GM19397 (cell line): ENCODE measurements around the gene ITIH6.
"Not testable (repeated sequence)": the region's sequence is repeated elsewhere in the genome, so short reads cannot be mapped to it uniquely, and the experiment has no call there.

ENCODE experiments used
- ATAC-seq: cut with Tn5 transposase; IDR thresholded peaks from one replicate; pipeline ENCODE4 v1.9.1; 2021; ENCODE audit warnings: mild to moderate bottlenecking, moderate library complexity; ENCODE audit not compliant: unreplicated experiment

Gene ITIH6, protein sequence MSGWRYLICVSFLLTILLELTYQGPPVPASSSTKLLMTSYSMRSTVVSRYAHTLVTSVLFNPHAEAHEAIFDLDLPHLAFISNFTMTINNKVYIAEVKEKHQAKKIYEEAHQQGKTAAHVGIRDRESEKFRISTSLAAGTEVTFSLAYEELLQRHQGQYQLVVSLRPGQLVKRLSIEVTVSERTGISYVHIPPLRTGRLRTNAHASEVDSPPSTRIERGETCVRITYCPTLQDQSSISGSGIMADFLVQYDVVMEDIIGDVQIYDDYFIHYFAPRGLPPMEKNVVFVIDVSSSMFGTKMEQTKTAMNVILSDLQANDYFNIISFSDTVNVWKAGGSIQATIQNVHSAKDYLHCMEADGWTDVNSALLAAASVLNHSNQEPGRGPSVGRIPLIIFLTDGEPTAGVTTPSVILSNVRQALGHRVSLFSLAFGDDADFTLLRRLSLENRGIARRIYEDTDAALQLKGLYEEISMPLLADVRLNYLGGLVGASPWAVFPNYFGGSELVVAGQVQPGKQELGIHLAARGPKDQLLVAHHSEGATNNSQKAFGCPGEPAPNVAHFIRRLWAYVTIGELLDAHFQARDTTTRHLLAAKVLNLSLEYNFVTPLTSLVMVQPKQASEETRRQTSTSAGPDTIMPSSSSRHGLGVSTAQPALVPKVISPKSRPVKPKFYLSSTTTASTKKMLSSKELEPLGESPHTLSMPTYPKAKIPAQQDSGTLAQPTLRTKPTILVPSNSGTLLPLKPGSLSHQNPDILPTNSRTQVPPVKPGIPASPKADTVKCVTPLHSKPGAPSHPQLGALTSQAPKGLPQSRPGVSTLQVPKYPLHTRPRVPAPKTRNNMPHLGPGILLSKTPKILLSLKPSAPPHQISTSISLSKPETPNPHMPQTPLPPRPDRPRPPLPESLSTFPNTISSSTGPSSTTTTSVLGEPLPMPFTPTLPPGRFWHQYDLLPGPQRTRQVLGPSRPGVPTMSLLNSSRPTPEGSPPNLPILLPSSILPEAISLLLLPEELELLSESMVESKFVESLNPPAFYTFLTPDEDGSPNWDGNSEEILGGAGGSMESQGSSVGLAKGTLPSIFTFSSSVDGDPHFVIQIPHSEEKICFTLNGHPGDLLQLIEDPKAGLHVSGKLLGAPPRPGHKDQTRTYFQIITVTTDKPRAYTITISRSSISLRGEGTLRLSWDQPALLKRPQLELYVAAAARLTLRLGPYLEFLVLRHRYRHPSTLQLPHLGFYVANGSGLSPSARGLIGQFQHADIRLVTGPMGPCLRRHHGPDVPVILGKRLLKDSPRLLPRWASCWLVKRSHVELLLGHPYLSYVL

DNA sequence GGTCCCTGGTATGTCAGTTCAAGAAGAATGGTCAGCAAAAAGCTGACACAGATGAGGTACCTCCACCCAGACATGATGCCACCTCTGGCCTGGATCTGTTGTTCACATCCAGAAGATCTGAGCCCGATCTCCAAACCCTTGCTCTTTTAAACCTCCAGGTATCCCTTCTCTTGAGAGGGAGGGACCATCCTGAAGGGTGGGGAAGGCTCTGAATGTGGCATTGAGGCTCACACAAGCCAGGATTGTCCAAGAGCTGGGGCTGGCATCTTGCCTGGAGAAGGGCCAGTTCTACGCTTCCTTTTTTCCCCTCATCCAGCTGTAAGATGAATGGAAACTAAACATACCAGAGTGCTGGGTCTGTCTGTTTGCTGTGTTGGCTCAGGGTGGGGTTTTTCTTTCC lies at the start of gene ITIH6:
ITIH6 (minus strand) TSS at position 119 of the 400 bp plus-strand sequence; CDS start at position 74, 45 bp downstream.
- no peak for ATAC-seq

DNA sequence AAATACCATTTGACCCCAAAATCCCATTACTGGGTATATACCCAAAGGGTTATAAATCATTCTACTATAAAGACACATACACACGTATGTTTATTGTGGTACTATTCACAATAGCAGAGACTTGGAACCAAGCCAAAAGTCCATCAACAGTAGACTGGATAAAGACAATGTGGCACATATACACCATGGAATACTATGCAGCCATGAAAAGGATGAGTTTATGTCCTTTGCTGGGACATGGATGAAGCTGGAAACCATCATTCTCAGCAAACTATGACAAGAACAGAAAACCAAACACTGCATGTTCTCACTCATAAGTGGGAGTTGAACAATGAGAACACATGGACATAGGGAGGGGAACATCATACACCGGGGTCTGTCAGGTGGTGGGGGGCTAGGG lies 49.6 kb upstream of the ITIH6 start:
- not testable (repeated sequence) for ATAC-seq

DNA sequence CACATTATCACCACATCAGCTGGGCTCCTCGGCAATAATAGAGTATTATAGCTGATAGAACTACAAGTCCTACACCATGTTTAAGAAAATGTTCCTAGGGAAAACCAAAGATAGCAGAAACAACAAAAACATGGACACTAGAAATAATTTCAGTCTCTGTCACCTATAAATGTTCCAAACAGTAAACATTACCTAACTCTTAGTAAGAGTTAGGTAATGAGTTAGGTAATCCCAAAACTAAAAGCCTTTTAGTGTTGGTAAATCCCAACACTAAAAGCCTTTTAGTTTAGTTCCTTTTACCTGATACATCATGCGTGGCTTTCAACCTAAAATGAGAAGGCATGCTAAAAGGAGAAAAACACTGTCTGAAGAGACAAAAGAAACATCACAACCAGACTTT lies 45.0 kb upstream of the ITIH6 start:
- no peak for ATAC-seq

DNA sequence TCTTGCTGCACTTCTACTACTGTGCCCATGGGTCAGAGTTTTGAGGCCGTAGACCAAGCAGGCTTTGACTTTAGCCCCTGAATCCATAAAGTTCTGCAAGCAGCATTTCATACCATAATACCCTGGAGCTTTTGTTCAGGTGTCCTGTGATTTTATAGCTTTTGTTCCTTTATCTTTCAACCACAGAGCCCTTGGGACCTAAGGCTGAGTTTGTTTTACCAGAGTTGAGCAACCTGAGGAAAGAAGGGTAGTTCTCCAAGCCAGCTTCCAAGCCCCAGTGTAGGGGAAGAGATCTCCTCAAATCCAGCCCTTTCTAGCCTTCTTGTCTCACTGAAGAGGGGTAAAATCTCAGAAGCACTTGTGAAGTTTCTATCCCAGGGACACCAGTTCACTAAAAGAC lies 44.6 kb upstream of the ITIH6 start:
- no peak for ATAC-seq

DNA sequence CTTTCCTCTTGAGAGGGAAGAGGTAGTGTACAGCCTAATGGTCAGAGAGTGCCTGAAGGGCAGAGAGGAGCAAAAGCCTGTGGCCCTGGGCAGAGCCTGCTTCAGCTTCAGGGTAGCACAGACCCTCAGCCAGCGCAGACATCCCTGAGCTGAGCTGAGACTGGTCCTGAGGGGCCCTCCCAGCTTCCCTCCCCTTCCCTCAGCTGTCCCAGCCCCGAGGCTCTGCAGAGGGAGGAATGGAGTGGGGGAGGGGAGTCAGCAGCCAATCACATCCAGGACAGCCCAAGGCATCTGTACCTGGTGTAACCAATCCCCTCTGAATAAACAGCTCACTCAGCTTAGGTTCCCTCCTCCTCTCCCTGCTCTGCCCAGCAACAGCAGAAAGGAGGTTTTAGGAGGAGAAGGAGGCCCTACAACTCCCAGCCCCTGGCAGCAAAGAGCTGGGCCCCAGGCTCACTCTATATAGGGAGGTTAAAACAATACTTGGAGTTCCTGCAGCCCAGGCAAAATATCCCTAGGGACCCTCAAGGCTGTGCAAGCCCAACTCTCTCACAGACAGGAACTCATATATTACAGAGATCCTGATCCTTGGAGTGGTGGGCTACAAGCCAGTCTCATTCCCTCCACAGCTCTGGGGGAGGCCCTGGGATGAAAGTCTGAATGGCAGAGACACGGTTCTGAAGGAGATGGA lies 43.3 kb upstream of the ITIH6 start:
- ATAC-seq: not testable (repeated sequence)

DNA sequence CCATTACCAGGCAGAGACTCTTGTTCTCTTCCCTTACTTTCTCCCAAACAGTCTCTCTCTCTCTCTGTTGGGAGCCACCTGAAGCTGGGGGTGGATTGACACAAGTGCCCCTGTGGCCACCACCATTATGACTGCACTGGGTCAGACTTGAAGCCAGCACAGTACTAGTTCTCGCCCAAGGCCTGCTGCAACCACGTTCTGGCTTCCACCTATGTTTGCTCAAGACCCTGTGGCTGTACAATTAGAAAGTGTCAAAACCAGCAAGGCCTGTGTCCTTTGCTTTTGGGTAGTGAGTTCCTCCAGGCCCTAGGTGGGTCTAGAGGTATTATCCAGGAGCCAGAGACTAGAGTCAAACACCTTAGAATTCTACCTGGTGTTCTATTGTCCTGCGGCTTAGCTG lies 40.5 kb upstream of the ITIH6 start:
- no peak for ATAC-seq

DNA sequence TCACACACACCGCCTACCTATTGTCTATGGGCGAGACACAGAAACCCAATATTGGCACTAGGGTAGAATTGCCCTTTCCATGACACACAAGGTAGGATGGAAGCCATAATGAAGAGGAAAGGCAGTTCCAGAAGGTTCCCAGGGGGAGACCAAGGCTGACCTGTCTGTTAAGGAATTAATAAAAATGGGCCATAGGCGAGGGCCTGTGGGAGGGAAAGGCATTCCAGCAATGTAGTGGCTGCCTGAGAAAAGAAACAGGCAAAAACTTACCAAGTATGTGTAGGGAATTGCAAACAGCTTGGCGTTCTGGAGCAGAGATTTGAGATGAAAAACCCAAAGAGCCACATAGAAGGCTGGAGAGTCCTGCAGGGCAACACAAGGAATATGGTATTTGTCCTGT lies 28.5 kb upstream of the ITIH6 start:
- no peak for ATAC-seq

DNA sequence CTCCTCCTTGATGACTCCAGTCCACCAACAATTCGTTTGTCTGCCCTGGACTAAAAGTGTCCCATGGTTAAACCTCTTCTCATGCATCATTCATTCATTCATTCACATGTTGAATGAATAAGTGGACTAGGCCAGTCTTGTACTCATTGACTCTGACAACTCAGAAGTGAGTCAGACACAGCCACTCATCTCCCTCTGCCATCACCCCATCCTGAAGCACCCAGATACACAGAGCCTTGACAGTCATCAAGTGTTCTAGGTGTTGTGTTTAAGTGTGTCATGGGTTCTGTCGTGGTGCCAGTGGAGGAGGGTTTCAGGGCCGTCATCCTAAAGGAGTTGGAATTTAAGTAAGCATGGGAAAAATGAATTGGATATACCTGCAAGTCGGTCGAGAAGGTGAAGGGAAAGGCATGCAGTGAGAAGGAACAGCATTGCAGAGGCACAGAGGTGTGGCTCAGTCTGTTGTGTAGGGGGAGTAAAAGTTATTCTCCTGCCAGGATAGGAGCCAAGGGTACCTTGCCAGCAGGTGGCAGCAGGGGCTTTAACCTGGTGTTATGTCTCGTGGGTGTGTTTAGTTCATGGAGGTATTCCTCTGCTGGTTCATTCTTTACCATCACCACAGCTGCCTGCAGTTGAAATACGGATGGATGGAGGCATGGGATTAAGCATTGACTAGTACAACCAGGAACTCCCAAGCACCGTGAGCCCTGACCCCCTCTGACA lies 27.8 kb upstream of the ITIH6 start:
- ATAC-seq: no peak

DNA sequence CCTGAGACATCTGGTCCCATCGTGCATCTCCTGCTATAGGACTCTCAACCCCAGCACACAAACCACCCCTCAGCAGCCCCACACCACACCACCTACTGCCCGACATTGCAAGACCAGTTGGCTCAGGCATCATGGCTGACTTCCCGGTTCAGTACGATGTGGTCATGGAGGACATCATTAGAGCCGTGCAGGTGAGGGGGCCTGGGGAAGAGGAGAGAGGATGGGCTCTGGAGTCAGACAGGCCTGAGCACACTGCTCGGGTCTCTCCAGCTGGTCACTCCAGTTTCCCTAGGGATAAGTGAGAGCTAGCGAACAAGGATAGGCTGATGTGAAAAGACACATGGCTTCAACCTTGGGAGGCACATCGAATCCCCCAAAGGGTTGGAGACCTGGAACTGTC lies 26.7 kb upstream of the ITIH6 start:
- no peak for ATAC-seq

DNA sequence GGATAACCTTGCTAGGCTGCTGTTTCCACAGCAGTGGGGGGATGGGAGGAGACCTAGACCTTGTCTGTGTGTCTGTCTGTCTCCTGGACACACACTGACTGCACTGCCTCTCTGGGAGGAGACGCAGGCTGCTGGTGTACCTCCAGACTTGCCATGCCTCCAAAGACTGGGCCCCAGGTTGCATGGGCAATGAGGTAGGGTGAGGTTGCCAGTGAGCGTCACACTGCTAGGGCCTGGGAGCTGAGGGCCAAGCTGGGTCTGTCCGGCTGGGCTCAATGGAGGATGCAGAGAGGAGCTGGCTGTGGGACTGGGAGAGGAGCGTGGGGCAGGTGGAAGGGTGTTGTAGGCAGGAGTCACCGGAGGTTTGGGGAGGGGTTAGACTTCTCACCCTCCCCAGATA lies 26.1 kb upstream of the ITIH6 start:
- ATAC-seq: no peak

DNA sequence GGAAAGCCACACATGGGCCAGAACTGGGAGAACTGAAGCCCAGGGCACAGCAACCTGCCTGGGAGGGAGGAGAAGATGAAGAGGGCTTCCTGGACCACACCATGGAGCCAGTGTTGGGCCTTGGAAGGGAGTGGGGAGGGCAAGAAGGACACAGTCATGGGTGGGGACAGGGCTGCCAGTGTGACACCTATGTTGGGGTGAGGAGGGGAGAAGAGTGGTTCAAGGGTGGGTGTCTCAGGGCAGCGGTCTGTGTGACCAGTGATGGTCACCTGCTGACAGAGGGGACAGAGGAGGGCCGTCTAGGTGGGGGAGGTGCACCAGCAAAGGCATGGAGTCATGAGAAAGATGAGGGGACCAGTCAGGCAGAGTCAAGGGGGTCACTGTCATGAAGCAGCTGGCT lies 23.3 kb upstream of the ITIH6 start:
- ATAC-seq: no peak

DNA sequence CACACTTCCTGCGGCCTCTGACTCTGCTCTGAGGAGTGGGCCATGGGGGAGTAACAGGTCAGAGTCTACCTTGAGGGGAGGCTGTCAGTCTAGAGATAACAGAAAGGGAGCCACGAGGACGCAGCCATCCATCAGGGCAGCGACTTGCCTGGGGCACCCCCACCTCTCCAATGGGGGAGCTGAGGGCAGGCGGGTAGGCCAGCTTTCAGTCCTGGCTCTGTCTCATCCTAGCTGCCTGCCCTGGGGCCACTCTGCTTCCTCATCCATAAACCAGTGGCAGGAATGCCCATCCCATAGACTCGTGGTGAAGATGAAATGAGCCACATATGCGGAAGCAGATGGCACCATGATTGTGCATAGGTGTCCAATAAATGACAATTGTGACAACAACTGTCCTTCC lies 22.7 kb upstream of the ITIH6 start:
- no peak for ATAC-seq

DNA sequence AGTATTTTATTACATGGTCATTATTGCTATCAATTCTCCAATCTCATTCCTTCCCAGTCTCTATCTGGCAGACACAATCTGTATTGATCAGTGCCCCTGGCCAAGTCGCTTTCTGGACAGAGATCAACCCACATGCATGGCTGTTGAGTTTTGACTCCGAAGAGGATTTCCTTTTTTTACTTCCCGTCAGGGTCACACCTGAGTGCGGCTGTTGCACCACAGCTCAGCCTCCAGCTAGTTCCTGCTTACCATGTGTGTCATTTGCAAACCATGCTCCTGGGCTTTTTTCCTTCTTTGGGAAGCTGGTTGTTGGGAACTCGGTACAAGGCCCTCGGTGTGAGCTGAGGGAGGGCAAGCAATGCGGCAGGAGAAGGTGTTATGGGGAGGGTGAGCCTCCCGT lies 21.1 kb upstream of the ITIH6 start:
- no peak for ATAC-seq

DNA sequence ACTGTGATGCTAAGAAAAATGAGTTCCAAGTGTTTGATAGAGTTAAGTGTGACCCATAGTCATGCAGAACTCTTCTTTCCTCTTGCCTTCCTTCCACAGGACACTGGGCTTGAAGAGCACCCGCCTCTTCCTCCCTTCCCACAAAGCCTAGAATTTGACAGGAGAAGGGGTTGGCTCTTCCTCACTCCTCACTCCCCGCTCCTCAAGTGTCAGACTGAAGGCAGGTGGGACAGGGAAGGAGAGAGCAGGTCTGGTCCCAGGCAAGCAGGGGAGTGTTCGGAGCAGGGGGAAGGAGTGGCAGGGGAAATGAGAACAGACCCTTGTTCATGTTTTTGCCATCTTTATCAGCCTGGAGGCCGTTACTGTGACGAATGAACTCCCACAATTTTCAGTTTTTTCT lies 20.2 kb upstream of the ITIH6 start:
- ATAC-seq: no peak

DNA sequence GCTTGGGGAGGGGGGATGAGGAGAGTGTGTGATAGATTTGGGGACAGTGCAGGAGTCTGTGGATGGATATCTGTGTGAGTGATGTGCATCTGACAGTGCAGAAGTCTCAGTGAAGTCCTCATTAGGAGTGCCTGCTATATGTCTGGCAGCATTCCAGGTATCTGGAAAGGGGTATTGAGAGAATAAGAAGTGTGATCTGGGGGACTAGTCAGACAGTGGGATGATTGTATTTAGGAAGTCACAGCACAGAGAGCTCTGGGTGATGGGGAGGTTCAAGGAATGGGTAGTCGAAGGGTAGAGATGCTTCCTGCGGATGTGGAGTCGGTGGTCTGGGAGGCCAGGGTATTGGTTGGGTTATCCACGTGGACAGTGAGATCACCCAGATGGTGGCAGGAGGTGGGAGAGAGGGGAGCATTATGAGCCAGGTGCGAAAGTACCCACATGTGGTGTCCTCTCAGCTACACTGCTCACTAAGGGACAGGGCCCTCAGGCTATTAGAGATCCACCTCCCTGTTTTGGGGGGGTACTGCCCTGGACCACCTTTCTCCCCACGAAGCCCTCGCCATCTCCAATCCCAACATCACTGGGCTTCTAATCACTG lies 19.3 kb upstream of the ITIH6 start:
- ATAC-seq: no peak

DNA sequence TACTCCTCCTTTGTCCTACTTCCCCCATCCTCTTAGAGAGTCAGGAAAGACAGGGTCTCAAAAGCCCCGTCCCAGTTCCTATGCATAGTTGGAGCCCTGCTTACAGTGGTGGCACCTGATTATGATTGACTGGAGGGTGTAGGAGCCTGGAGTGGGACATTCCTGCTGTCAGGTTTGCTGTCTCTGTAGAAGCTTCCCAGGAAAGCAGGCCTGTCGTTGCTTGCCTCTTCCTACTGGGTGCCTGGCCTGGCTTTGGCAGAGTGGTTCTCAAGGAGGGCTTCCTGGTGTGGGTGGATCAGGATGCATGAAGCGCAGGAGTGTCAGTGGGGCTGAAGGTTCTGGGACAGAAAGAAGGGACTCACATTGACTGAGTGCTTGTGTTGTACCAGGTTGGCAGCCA lies 14.3 kb upstream of the ITIH6 start:
- no peak for ATAC-seq

DNA sequence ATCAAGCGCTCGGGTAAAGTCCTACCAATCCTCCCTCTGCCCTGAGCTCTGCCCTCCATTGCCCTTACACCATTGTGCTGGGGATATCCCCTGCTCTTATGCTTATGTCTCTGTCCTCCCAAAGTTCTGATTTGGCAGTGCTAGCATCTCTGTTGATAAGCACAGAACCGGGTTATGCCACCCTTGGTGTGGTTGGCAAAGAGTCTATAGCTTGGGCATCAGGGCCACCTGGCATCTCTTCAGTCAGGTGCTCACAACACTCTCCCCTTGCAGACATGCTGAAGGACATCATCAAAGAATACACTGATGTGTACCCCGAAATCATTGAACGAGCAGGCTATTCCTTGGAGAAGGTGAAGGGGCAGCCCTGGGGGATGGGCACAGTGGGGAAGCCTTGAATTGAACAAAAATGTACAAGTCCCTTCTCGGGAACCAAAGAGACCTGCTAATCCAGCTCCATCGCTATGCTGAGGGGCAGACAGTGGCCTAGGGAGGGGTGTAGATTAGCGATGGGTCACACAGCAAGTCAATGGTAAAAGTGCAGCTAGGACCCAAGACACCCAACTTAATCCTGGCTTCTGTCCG lies 13.3 kb upstream of the ITIH6 start:
- no peak for ATAC-seq

DNA sequence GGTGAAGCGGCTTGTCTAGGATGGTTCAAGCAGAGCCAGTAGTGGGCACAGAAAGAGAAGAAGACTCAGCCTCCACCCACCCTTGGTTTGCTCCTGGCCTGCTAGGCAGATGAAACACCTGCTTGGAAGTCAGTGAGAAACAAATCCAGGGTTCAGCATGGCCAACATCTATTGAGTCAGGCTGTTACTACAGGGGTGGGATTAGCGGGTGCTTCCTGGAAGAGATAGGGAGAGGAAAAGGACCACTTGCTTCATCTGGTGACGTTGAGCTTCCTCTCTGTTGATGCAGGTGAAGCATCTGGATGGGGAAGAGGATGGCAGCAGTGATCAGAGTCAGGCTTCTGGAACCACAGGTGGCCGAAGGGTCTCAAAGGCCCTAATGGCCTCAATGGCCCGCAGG lies 12.5 kb upstream of the ITIH6 start:
- no peak for ATAC-seq
